ENCODE results near the gene TMEM258.

Gene TMEM258

DNA sequence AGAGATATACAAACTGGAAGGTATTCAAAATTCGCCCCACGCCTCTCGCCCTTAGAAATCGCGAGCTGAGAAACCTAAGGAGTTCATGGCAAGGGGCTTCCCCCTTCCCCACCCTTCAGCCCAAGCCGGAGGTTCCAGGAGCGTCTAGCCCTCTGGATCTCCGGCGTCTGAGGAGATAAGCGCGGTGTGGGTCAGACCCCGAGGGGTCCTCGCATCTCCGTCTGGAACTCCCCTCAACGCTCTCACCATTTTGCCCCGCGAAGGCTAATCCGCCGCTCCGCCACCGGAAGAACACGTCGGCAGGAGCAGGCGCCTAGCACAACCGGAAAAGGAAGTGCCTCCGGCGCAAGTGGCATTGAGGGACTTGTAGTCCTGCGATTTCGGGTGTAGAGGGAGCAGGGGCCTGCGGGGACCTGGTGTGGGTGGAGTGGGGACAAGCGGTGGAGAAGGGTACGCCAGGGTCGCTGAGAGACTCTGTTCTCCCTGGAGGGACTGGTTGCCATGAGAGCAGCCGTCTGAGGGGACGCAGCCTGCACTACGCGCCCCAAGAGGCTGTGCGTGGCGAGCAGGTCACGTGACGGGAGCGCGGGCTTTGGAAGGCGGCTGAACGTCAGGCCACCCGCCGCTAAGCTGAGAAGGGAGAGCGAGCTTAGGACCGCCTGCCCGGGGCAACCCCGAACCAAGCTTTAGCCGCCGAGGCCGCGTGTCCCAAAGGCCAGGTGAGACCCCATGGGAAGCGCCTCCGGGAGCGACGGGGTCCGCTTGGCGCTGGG is at the start of gene TMEM258, which contains the start of gene FEN1:
TSS of gene TMEM258 (minus strand) at position 290 of the 773 bp plus-strand sequence. CDS start at position 249, 41 bp downstream.
TSS of gene FEN1 (plus strand) at position 602 of the 773 bp plus-strand sequence. CDS start 2,451 bp downstream, outside the sequence.
- TF ChIP-seq, protein P1, sequence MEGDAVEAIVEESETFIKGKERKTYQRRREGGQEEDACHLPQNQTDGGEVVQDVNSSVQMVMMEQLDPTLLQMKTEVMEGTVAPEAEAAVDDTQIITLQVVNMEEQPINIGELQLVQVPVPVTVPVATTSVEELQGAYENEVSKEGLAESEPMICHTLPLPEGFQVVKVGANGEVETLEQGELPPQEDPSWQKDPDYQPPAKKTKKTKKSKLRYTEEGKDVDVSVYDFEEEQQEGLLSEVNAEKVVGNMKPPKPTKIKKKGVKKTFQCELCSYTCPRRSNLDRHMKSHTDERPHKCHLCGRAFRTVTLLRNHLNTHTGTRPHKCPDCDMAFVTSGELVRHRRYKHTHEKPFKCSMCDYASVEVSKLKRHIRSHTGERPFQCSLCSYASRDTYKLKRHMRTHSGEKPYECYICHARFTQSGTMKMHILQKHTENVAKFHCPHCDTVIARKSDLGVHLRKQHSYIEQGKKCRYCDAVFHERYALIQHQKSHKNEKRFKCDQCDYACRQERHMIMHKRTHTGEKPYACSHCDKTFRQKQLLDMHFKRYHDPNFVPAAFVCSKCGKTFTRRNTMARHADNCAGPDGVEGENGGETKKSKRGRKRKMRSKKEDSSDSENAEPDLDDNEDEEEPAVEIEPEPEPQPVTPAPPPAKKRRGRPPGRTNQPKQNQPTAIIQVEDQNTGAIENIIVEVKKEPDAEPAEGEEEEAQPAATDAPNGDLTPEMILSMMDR (conservative IDR thresholded peaks at IDR 0.05), result no peak
- peak within 1 kb of the TSS; percentile 99 for H3K27ac ChIP-seq

DNA sequence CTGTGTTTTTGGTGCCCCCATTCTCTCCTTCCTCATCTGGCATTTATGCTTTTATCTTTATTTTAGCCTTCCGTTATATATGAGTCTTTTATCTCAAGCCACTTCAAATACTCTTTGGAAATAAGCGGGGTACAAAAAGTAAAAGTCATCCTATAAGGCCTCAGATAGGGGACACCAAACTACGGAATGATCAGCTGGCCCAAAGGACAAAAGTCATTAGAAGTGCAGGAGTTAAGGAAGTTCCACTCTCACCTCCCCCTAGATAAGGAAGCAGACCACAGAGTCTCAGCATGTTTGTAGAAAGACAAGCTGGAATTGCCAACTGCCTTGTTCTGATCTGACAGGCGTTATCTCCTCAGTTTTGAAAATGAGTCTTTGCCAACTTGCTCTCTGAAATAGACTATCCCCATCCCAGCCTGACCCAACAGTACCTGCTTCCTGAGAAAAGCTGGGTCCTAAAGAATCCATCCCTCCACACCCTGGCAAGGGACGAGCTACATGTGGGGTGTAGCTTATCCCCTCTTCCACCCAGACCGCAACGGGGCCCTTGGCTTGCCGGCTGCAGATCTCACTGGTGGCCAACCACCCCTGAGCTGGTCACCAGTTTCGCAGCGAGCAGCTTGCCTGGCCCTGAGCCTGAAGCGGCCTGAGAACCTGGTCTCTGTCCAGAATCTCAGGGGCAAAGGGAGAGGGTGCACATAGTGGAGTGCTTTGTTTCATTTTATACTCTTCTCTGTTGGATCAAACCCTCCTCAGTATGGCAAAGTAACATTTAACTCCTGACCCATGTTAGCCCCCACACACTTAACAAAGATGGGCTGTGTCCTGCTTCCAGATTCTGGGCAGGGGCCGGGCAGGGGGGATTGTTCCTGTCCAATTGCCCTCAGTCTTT is 49.5 kb upstream of the TMEM258 start:
- H3K27ac ChIP-seq, result no peak overlapping the region
- TF ChIP-seq, protein P1 (conservative IDR thresholded peaks at IDR 0.05), result no peak

DNA sequence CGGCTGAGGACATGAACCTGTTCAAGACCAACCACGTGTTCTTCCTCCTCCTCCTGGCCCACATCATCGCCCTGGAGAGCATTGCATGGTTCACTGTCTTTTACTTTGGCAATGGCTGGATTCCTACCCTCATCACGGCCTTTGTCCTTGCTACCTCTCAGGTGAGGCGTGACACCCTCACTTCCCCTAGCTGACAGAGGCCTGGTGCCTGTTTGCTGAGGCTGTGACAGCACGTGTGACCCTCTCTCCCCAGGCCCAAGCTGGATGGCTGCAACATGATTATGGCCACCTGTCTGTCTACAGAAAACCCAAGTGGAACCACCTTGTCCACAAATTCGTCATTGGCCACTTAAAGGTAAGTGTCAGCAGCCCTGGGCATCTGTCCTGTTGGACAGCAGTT is 48.0 kb upstream of the TMEM258 start:
- H3K27ac ChIP-seq, result no peak overlapping the region
- TF ChIP-seq, protein P1 (conservative IDR thresholded peaks at IDR 0.05), result no peak

DNA sequence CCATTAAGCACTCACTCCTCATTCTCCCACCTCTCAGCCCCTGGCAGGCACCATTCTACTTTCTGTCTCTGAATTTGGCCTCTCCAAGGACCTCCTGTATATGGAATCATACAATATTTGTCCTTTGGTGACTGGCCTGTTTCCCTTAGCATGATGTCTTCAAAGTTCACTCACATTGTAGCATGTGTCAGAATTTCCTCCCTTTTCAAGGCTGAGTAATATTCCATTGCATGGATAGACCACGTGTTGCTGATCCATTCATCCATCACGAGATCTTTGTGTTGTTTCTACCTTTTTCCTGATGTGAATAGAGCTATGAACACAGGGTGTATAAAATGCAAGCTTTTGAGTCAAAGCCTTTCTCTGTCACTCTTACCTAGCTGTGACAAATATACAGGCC is 47.3 kb upstream of the TMEM258 start:
- H3K27ac ChIP-seq, result no peak overlapping the region
- TF ChIP-seq, protein P1 (conservative IDR thresholded peaks at IDR 0.05), result no peak

- TF ChIP-seq, protein P1 (conservative IDR thresholded peaks at IDR 0.05), result no peak
- H3K27ac ChIP-seq, result no peak overlapping the region
Observed at GRCh38 chr11:61838921-61839320, 46.5 kb upstream of the TMEM258 start.

DNA sequence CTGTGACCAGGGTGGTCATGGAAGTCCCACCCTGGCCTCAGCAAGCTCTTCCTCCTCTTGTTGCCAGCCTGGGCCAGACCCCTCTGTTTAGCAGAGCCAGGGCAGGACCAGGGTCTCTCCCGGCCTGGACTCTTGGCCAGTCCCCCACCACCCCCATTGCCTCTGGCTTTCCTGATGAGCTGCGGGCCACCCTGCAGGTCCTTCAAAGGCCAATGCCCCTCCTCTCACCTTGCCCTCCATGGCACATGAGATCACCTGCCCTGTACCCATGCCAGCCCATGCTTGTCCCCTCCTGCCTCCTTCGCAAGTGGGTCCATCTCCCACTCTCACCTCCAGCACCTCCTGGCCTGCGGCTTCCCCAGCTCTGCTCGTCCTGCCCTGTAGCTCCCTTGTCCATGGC is 46.1 kb upstream of the TMEM258 start:
- no peak overlapping the region for H3K27ac ChIP-seq
- TF ChIP-seq, protein P1 (conservative IDR thresholded peaks at IDR 0.05), result no peak

DNA sequence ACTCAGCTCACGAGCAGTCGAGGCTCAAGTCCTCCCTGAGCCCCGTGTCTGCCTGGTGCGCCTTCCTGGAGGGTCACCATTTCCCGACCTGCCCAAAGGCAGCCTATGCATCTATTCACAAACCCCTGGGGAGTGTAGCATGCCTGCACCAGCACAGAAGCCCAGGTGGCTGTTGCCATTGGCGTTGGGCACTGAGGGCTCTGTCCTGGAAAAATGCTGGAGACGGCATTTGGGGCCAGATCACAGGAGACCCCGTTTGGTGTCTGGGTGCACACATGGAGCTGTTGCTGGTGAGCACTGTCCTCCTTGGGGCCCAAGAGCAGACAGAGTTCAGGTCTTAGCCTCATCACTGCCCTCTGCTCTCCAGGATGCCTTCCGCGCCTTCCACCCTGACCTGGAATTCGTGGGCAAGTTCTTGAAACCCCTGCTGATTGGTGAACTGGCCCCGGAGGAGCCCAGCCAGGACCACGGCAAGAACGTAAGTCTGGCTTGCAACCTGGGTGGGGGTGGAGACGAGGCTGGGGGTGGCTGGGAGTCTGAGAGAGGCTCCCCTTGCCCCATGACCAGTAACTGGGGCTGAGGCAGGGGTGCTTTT is 45.1 kb upstream of the TMEM258 start:
- TF ChIP-seq, protein P1 (conservative IDR thresholded peaks at IDR 0.05), result no peak
- no peak overlapping the region for H3K27ac ChIP-seq

All from VCaP (cell line).